PC-9 (cell line): ENCODE measurements around the gene CLPTM1. TPM values are rescaled to one million over a fixed set of nuclear protein-coding genes. Genes with fewer than 3 reads are reported as not detected.

Experiments used
- BruUV-seq: library from RNA; stranded (reverse); fragments of 400-500 nt; replicated peaks from 2 replicates; lab custom pipeline; 2021; lab: Mats Ljungman, UMichigan
- CTCF ChIA-PET: fragments of 300-600 bp; sonication (Branson Sonifier 250); formaldehyde crosslinking; loops from one replicate; lab custom pipeline; 2022; ENCODE audit warnings: antibody characterized with exemption; lab: Charles Lee
- POLR2A ChIA-PET: fragments of 300-600 bp; sonication (Branson Sonifier 250); formaldehyde crosslinking; loops from one replicate; lab custom pipeline; 2022; ENCODE audit warnings: antibody characterized with exemption; ENCODE audit not compliant: unreplicated experiment; lab: Charles Lee
- DNase-seq, 2 experiments: peaks; one replicate each; pipeline versions ENCODE4 v3.0.0 to v3.0.0-alpha.2; 2015 to 2022; ENCODE audit warnings: mixed read lengths in 1 of 2
- H2AFZ ChIP-seq: fragments of 200-600 bp; sonication (generic); 2 replicates; pipeline ENCODE4 v1.8.1; 2017; ENCODE audit warnings: antibody characterized with exemption
- H3F3A ChIP-seq: fragments of 200-600 bp; sonication (generic); 2 replicates; pipeline ENCODE4 v1.8.1; 2017; ENCODE audit warnings: antibody characterized with exemption, mild to moderate bottlenecking, low read depth; ENCODE audit not compliant: insufficient read depth
- H3K27ac ChIP-seq: fragments of 200-600 bp; sonication (generic); 2 replicates; pipeline ENCODE4 v1.6.1; 2016; ENCODE audit warnings: mixed run types
- H3K27me3 ChIP-seq: fragments of 200-600 bp; sonication (generic); 2 replicates; pipeline ENCODE4 v1.6.1; 2016; ENCODE audit warnings: low read depth, mixed run types; ENCODE audit not compliant: insufficient read depth
- H3K36me3 ChIP-seq: fragments of 200-600 bp; sonication (generic); 2 replicates; pipeline ENCODE4 v1.6.1; 2016; ENCODE audit warnings: low read depth, mixed run types
- H3K4me1 ChIP-seq: fragments of 200-600 bp; sonication (generic); replicated peaks from 2 replicates; pipeline ENCODE4 v1.6.1; 2016; ENCODE audit warnings: mixed run types; ENCODE audit not compliant: insufficient read depth
- H3K4me2 ChIP-seq: fragments of 200-600 bp; sonication (generic); 2 replicates; pipeline ENCODE4 v1.6.1; 2017; ENCODE audit warnings: mixed run types
- H3K4me3 ChIP-seq: fragments of 200-600 bp; sonication (generic); 2 replicates; pipeline ENCODE4 v1.6.1; 2016; ENCODE audit warnings: mixed run types
- H3K79me2 ChIP-seq: fragments of 200-600 bp; sonication (generic); 2 replicates; pipeline ENCODE4 v1.6.1; 2017; ENCODE audit warnings: low read depth, mixed run types
- H3K9me2 ChIP-seq: fragments of 200-600 bp; sonication (generic); 2 replicates; pipeline ENCODE4 v1.8.1; 2017; ENCODE audit warnings: mild to moderate bottlenecking; ENCODE audit not compliant: insufficient read depth
- H3K9me3 ChIP-seq: fragments of 200-600 bp; sonication (generic); 2 replicates; pipeline ENCODE4 v1.8.1; 2016; ENCODE audit warnings: low read depth; ENCODE audit not compliant: insufficient read depth
- H4K20me1 ChIP-seq: fragments of 200-600 bp; sonication (generic); 2 replicates; pipeline ENCODE4 v1.8.1; 2017; ENCODE audit not compliant: insufficient read depth
- CTCF ChIP-seq: fragments of 200-600 bp; sonication (generic); conservative IDR thresholded peaks from 2 replicates; pipeline ENCODE4 v1.6.1; 2017; ENCODE audit warnings: mixed run types, antibody characterized with exemption, mild to moderate bottlenecking, moderate library complexity
- EZH2 ChIP-seq: fragments of 200-600 bp; sonication (generic); IDR thresholded peaks from 2 replicates; pipeline ENCODE4 v1.8.0; 2017; ENCODE audit warnings: antibody characterized with exemption, low read depth
- intact Hi-C: fragments of 100-400 bp; cut with micrococcal nuclease; formaldehyde crosslinking; loops from one replicate; pipeline ENCODE4 v1.10.0; 2022; ENCODE audit not compliant: unreplicated experiment
- total RNA-seq: library from RNA; stranded (reverse); gene quantifications from 2 replicates; pipeline ENCODE4 v1.2.3, GENCODE V29; 2021

CLPTM1 gene
- total RNA-seq, 1 experiment from 2014 or later: 98.2 TPM

GRCh38 chr19:44959691-44960090 is 4.5 kb downstream of the CLPTM1 start:
- Histone ChIP-seq H3K4me1 (peaks cover 15% of the 10 kb centered on the region), H3K9me2 (no peaks in the 10 kb centered on the region), H3K27me3 (no peaks in the 10 kb centered on the region), H3K27ac (no peak overlapping the region), H4K20me1 (peaks cover 61% of the 10 kb centered on the region), H3K9me3 (no peaks in the 10 kb centered on the region), H2AFZ (no peak overlapping the region), H3K36me3 (peaks cover 5% of the 10 kb centered on the region; the same call in 1 of the 2 replicates), H3K4me3 (no peak overlapping the region), H3K4me2 (no peak overlapping the region), H3F3A (0 out of 2 replicates have a peak, but pooled peaks cover 5% of the 10 kb centered on the region), H3K79me2 (peaks cover 60% of the 10 kb centered on the region)
- no peak for DNase-seq
- ChIA-PET CTCF (no interaction called here), POLR2A (interaction anchor here (0.6 kb wide), 1 partner anchor 575 kb away, joined by 4 read pairs; no protein-coding TSS in a partner anchor)
- intact Hi-C loops: loop anchor here (10.0 kb wide), 2 partner anchors 185 to 385 kb away; partner anchors contain the start of gene CBLC
- no TSS peak for BruUV-seq
- TF ChIP-seq EZH2 (no peak), CTCF (no peak)

GRCh38 chr19:44960906-44961728 is 5.9 kb downstream of the CLPTM1 start:
- Histone ChIP-seq H3K4me3 (no peak overlapping the region), H3K4me2 (no peak overlapping the region), H3K79me2 (peaks cover 51% of the 10 kb centered on the region), H3K27ac (no peak overlapping the region), H3K4me1 (peaks cover 12% of the 10 kb centered on the region), H3K27me3 (no peaks in the 10 kb centered on the region), H2AFZ (no peak overlapping the region), H3K9me2 (no peaks in the 10 kb centered on the region), H3F3A (peaks cover 12% of the 10 kb centered on the region; the same call in 1 of the 2 replicates), H3K9me3 (no peaks in the 10 kb centered on the region), H4K20me1 (peaks cover 56% of the 10 kb centered on the region), H3K36me3 (peaks cover 5% of the 10 kb centered on the region; the same call in 1 of the 2 replicates)
- TF ChIP-seq CTCF (no peak), EZH2 (no peak)
- POLR2A ChIA-PET: no interaction called here
- CTCF ChIA-PET: no interaction called here
- intact Hi-C loops: no loop called here
- BruUV-seq: no TSS peak
- DNase-seq: no peak

GRCh38 chr19:44961821-44962220 is 6.6 kb downstream of the CLPTM1 start:
- Histone ChIP-seq H3K27ac (no peak overlapping the region), H3K9me2 (no peaks in the 10 kb centered on the region), H2AFZ (no peak overlapping the region), H4K20me1 (peaks cover 49% of the 10 kb centered on the region), H3K4me1 (peaks cover 5% of the 10 kb centered on the region; the same call in 1 of the 2 replicates), H3F3A (peaks cover 12% of the 10 kb centered on the region; the same call in 1 of the 2 replicates), H3K79me2 (peaks cover 44% of the 10 kb centered on the region), H3K27me3 (no peaks in the 10 kb centered on the region), H3K36me3 (peaks cover 5% of the 10 kb centered on the region; the same call in 1 of the 2 replicates), H3K9me3 (no peaks in the 10 kb centered on the region), H3K4me2 (no peak overlapping the region), H3K4me3 (no peak overlapping the region)
- TF ChIP-seq EZH2: no peak
- TF ChIP-seq CTCF: no peak
- no peak for DNase-seq
- CTCF ChIA-PET: no interaction called here
- no TSS peak for BruUV-seq
- intact Hi-C loops: no loop called here
- POLR2A ChIA-PET: no interaction called here
